HepG2 (cell line): ENCODE data around the gene SF1. TPM values are rescaled to one million over a fixed set of nuclear protein-coding genes. Genes with fewer than 3 reads are reported as not detected.
A peak's percentile ranks its signal among the peaks of the same experiment; 100 is the strongest.

Experiments
- CAMTA2 ChIP-seq: sonication (generic); formaldehyde crosslinking; IDR thresholded peaks from 2 replicates; pipeline ENCODE4 v1.4.0; 2020; ENCODE audit warnings: mild to moderate bottlenecking, missing genetic modification reagents, borderline replicate concordance
- CENPX ChIP-seq: sonication (generic); formaldehyde crosslinking; IDR thresholded peaks from 2 replicates; pipeline ENCODE4 v1.9.0; 2021; ENCODE audit warnings: mild to moderate bottlenecking, missing genetic modification reagents, moderate library complexity
- ETV5 ChIP-seq: IDR thresholded peaks from 2 replicates; pipeline ENCODE4 v1.6.1; 2018; ENCODE audit warnings: missing biosample characterization, missing genetic modification reagents, inconsistent platforms, borderline replicate concordance
- FOSL2 ChIP-seq: sonication (generic); formaldehyde crosslinking; IDR thresholded peaks from 2 replicates; pipeline ENCODE4 v1.4.0; 2020; ENCODE audit warnings: missing genetic modification reagents
- HMGXB4 ChIP-seq, 2 experiments: sonication (generic) in 1 of 2; formaldehyde crosslinking in 1 of 2; IDR thresholded peaks; 2 replicates each; pipeline versions ENCODE4 v1.4.0 to v1.6.1; 2018 to 2020; ENCODE audit warnings: missing genetic modification reagents in 2 of 2, borderline replicate concordance in 1 of 2, low read depth in 1 of 2, mild to moderate bottlenecking in 1 of 2, missing biosample characterization in 1 of 2
- IRX3 ChIP-seq: sonication (generic); formaldehyde crosslinking; IDR thresholded peaks from 2 replicates; pipeline ENCODE4 v1.8.1; 2023; ENCODE audit warnings: mild to moderate bottlenecking, low read depth, missing genetic modification reagents, borderline replicate concordance
- ISL2 ChIP-seq: sonication (generic); formaldehyde crosslinking; IDR thresholded peaks from 2 replicates; pipeline ENCODE4 v1.5.0; 2020; ENCODE audit warnings: missing genetic modification reagents
- KLF16 ChIP-seq, 2 experiments: sonication (generic) in 1 of 2; formaldehyde crosslinking in 1 of 2; IDR thresholded peaks; 2 replicates each; pipeline versions ENCODE4 v1.6.1 to v1.8.0; 2016 to 2023; ENCODE audit warnings: missing genetic modification reagents in 2 of 2, missing compliant biosample characterization in 1 of 2
- MAFK ChIP-seq, 2 experiments: IDR thresholded peaks in 1 of 2; conservative IDR thresholded peaks in 1 of 2; 2 replicates each; pipeline ENCODE4 v1.6.1; 2011; ENCODE audit warnings: improper control_type of control experiment in 2 of 2, low read length in 2 of 2
- MIER2 ChIP-seq: IDR thresholded peaks from 2 replicates; pipeline ENCODE4 v1.6.1; 2016; ENCODE audit warnings: missing biosample characterization, missing genetic modification reagents
- NFE2L2 ChIP-seq: fragments of 150-350 bp; IDR thresholded peaks from 2 replicates; pipeline ENCODE4 v1.6.1; 2014; ENCODE audit warnings: low read length
- NR3C1 ChIP-seq: sonication (generic); formaldehyde crosslinking; IDR thresholded peaks from 2 replicates; pipeline ENCODE4 v1.4.0; 2020; ENCODE audit warnings: missing genetic modification reagents
- RORA ChIP-seq: sonication (generic); formaldehyde crosslinking; IDR thresholded peaks from 2 replicates; pipeline ENCODE4 v1.5.0; 2020; ENCODE audit warnings: mild to moderate bottlenecking, missing genetic modification reagents, moderate library complexity
- SOX5 ChIP-seq: IDR thresholded peaks from 2 replicates; pipeline ENCODE4 v1.6.1; 2016; ENCODE audit warnings: borderline replicate concordance
- TARDBP ChIP-seq: sonication (generic); formaldehyde crosslinking; IDR thresholded peaks from 2 replicates; pipeline ENCODE4 v1.8.0; 2022; ENCODE audit warnings: mild to moderate bottlenecking, missing genetic modification reagents
- ZBTB14 ChIP-seq: sonication (generic); formaldehyde crosslinking; IDR thresholded peaks from 2 replicates; pipeline ENCODE4 v1.4.0; 2020; ENCODE audit warnings: missing genetic modification reagents
- ZBTB44 ChIP-seq: sonication (generic); formaldehyde crosslinking; IDR thresholded peaks from 2 replicates; pipeline ENCODE4 v1.4.0; 2020; ENCODE audit warnings: missing genetic modification reagents
- ZMAT3 ChIP-seq: sonication (generic); formaldehyde crosslinking; conservative IDR thresholded peaks from 2 replicates; pipeline ENCODE4 v1.7.0; 2021; ENCODE audit warnings: missing genetic modification reagents
- ZNF362 ChIP-seq: sonication (generic); formaldehyde crosslinking; IDR thresholded peaks from 2 replicates; pipeline ENCODE4 v1.4.0; 2020; ENCODE audit warnings: missing genetic modification reagents, mild to moderate bottlenecking, borderline replicate concordance
- ZNF501 ChIP-seq: sonication (generic); formaldehyde crosslinking; IDR thresholded peaks from 2 replicates; pipeline ENCODE4 v1.5.1; 2020; ENCODE audit warnings: mild to moderate bottlenecking, moderate library complexity, missing genetic modification reagents
- ZNF670 ChIP-seq: sonication (generic); formaldehyde crosslinking; IDR thresholded peaks from 2 replicates; pipeline ENCODE4 v1.8.0; 2022; ENCODE audit warnings: mild to moderate bottlenecking, missing genetic modification reagents, borderline replicate concordance
- ZNF883 ChIP-seq: sonication (generic); formaldehyde crosslinking; IDR thresholded peaks from 2 replicates; pipeline ENCODE4 v1.5.1; 2020; ENCODE audit warnings: mild to moderate bottlenecking, missing genetic modification reagents; ENCODE audit errors: not compliant biosample characterization
- polyA plus RNA-seq, 8 experiments: library from polyadenylated mRNA; depleted of rRNA in 3 of 8; stranded (reverse) in 7 of 8; unstranded in 1 of 8; fragments of >200 nt; fragmentation: Illumina TruSeq in 4 of 8; extraction: Trizol in 4 of 8; gene quantifications; 2 replicates each; pipeline versions ENCODE4 v1.2.1 to v1.2.3, GENCODE V29; 2011 to 2016; ENCODE audit warnings: low read depth in 4 of 8, missing spikeins in 1 of 8, mixed read lengths in 1 of 8; ENCODE audit not compliant: insufficient read depth in 1 of 8
- total RNA-seq, 5 experiments: library from RNA; depleted of rRNA; stranded (reverse); fragments of >200 nt; fragmentation: Illumina TruSeq; extraction: Trizol; gene quantifications; 2 replicates each; pipeline ENCODE4 v1.2.3, GENCODE V29; 2016; ENCODE audit warnings: low read depth in 1 of 5

SF1 gene
- total and polyA plus RNA-seq, 2 of the 13 experiments (the other 11 are each of a cell fraction or from before 2014, with no cell fraction given) = 55.5 to 70.4 TPM

GRCh38 chr11:64777449-64778222 is 706 bp downstream of the SF1 start (continued):
- TF ChIP-seq ZBTB44 = no peak
- no peak for TF ChIP-seq ZNF362 (CRISPR knock-in tag)
- TF ChIP-seq ZNF501 (CRISPR knock-in tag) = no peak
- TF ChIP-seq HMGXB4 (CRISPR knock-in tag; IDR thresholded peaks at IDR 0.05; ENCODE audit: borderline replicate concordance in 1 of 2, low read depth in 1 of 2) = no peak
- 0 out of 4 replicates have a peak, but pooled peaks of 1 of the 2 experiments have one; percentile 39 for TF ChIP-seq KLF16 (CRISPR knock-in tag; IDR thresholded peaks at IDR 0.05)
- TF ChIP-seq ZNF670 (CRISPR knock-in tag) = no peak
- no peak for TF ChIP-seq ZMAT3 (CRISPR knock-in tag)
- TF ChIP-seq RORA (CRISPR knock-in tag) = no peak
- no peak for TF ChIP-seq IRX3
- TF ChIP-seq CAMTA2 (CRISPR knock-in tag) = 0 out of 2 replicates have a peak, but pooled peaks have one; percentile 64
- TF ChIP-seq ZNF883 (CRISPR knock-in tag) = peak; percentile 66
- TF ChIP-seq ETV5 = no peak
- TF ChIP-seq MIER2 (CRISPR knock-in tag) = peak; percentile 67; the same call in 1 of the 2 replicates
- no peak for TF ChIP-seq CENPX
- TF ChIP-seq TARDBP (CRISPR knock-in tag) = no peak
- 0 out of 2 replicates have a peak, but pooled peaks have one; percentile 6 for TF ChIP-seq FOSL2 (CRISPR knock-in tag)
- TF ChIP-seq NFE2L2 = no peak
- peak; percentile 70; the same call in 1 of the 2 replicates for TF ChIP-seq ZBTB14 (CRISPR knock-in tag)
- no peak for TF ChIP-seq MAFK (conservative IDR thresholded peaks at IDR 0.05 in 1 of 2, IDR thresholded peaks at IDR 0.05 in 1 of 2; ENCODE audit: low read length in 2 of 2)
- TF ChIP-seq ISL2 (CRISPR knock-in tag) = no peak
- no peak for TF ChIP-seq NR3C1
- TF ChIP-seq SOX5 = no peak
